Upper lobe of left lung (tissue), 4 donors: ENCODE results near the gene ATOH7.

Source experiments
- CTCF ChIP-seq, 6 experiments: fragments of 450-650 bp in 4 of 6; fragments of 200-600 bp in 2 of 6; sonication (generic) in 2 of 6; IDR thresholded peaks; one replicate each; pipeline ENCODE4 v1.5.1; 2016 to 2019; ENCODE audit warnings: antibody characterized with exemption in 6 of 6
- EP300 ChIP-seq, 4 donors: sonication (generic); formaldehyde crosslinking; IDR thresholded peaks; one replicate each; pipeline ENCODE4 v1.5.1; 2017; ENCODE audit warnings: antibody characterized with exemption in 4 of 4, control low read depth in 2 of 4

DNA sequence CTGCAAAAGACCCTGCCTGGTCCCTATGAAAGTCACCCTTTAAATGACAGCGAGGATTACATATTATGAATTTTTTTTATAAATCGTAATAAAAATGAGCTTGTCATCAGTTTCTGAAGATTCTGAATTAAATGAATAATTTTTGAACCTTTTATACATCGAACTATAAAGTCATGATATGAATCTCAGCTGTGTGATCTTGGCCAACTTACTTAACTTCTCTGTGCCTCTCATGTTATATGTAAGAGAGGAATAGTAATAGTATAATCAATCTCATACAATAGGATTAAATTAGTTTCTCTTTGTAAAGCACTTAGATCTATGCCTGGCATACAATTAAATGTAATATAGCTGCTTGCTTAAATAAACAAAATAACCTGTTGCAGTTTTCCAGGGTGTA lies 5.3 kb upstream of the ATOH7 start:
- TF ChIP-seq CTCF (IDR thresholded peaks at IDR 0.05) (no peak), EP300 (IDR thresholded peaks at IDR 0.05) (no peak)
